Dedifferentiated amniotic fluid mesenchymal stem cell (primary cell): Measurements from ENCODE around the gene PRDM5.

ENCODE experiments used
- DNase-seq: peaks from one replicate; pipeline ENCODE4 v3.0.0-alpha.2; 2016; ENCODE audit errors: extremely low spot score

Gene PRDM5

GRCh38 chr4:120922381-120923206 is at the start of gene PRDM5:
Gene PRDM5, minus strand, starts transcription at chr4:120922726. Its CDS starts 118 bp downstream, at chr4:120922608.
- peak; percentile 26 for DNase-seq

GRCh38 chr4:120971884-120972283 is 49.4 kb upstream of the PRDM5 start:
- DNase-seq: no peak

DNA sequence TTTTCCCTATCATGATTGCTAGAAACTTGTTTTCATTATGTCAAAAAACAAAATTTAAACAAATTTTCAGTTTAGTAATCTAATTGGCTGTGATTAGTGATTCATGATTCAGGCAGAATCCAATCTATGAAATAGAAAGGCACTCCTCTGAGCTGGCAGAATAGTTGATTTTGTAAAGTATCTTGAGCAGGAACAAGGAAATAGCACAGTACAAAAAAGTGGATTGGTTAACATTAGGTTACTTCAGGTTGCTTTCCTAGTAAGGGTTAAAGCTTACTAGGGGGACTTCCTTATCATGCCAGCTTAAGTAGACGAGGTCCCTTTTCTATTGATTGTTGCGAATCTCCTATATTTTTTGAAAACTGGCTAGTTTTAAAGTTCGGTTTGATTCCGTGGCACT is 43.4 kb upstream of the PRDM5 start:
- DNase-seq: no peak

- DNase-seq: no peak
Observed at GRCh38 chr4:120964596-120964995, 42.1 kb upstream of the PRDM5 start.

DNA sequence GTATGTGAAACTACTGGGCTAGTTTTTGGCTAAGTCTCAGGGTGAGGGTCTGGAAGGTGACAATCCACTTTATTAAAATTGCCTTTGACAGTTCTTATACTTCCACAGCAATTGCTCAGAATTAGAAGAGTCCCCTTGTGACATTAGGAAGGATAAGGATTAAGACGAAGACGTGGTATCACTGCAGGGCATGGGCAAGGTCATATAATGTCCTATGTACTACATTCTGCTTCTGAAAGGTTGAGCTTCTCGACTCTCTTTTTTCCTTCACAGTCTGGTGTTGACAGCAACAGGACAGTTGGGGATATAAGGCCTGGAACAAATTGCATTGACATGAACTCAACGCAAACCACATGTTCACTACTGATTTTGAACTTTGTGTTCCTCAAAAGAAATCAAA is 40.9 kb upstream of the PRDM5 start:
- DNase-seq: no peak

DNA sequence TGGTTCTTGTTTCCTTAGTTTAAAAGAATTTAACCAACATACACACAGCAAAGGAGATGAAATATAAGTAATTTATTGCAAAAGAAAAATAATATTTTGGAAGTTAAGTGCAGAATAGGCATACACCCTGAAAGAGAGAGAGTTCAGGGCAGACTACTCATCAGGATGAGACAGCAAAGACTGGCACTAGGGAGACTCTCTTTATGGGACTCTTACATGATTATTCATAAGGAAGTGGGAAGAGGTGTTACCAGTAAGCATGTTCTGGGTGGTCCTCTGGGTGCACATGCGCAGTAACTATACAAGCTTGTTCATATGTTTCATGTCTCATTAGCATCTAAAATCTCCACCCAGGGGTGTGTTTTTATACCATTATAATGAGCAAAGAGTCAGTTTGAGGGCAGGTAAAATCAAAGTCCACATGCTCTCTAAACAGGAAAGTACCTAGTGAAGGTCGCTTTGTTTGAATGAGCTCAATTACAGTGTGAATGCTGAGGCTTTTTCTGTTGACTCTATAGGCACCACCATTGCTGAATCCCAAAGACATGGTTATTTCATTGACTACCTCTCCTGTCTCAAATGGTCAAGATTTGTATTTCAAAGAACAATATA is 38.2 kb upstream of the PRDM5 start:
- no peak for DNase-seq

- DNase-seq: no peak
Observed at GRCh38 chr4:120948382-120948781, 25.9 kb upstream of the PRDM5 start.

GRCh38 chr4:120942776-120943175 is 20.2 kb upstream of the PRDM5 start:
- no peak for DNase-seq

GRCh38 chr4:120940547-120940946 is 18.0 kb upstream of the PRDM5 start:
- no peak for DNase-seq

DNA sequence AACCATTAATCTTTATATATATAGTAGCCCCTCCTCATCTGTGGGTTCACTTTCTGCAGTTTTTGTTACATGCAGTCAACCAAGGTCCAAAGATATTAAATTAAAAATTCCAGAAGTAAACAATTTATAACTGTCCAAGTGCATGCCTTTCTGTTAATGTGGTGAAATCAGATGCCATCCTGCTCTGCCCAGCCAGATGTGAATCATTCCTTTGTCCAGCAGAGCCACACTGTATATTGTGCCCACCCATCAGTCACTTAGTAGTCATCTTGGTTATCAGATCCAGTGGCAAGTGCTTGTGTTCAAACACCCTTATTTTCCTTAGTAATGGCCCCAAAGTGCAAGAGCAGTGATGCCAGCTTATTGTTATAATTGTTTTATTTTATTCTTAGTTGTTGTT is 17.2 kb upstream of the PRDM5 start:
- no peak for DNase-seq

GRCh38 chr4:120929847-120930246 is 7.3 kb upstream of the PRDM5 start:
- no peak for DNase-seq

DNA sequence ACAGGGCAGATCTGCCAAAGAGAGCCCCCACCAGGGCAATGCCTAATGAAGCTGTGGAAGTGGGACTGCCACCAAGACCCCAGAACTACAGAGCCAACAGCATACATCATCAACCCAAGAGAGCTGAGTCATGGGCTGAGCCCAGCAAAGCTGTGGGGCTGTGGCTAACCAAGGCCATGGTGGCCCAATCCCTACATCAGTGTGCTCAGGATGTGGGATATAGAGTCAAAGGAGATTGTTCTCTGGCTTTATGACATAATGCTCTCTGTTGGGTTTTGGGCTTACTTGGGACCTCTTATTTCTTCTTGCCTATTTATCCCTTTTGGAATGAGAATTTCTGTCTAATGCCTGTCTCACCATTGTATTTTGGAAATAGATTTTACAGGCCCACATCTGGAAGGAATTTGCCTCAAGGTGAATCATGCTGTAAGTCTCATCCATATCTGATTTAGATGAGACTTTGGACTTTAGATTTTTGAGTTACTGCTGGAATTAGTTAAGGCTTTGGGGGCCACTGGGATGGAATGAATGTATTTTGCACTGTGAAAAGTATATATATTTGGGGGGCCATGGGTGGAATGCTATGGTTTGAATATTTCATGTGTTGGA is 5.4 kb upstream of the PRDM5 start:
- DNase-seq: no peak

GRCh38 chr4:120926358-120927025 is 4.0 kb upstream of the PRDM5 start:
- DNase-seq: no peak

GRCh38 chr4:120924931-120925330 is 2.4 kb upstream of the PRDM5 start:
- no peak for DNase-seq

DNA sequence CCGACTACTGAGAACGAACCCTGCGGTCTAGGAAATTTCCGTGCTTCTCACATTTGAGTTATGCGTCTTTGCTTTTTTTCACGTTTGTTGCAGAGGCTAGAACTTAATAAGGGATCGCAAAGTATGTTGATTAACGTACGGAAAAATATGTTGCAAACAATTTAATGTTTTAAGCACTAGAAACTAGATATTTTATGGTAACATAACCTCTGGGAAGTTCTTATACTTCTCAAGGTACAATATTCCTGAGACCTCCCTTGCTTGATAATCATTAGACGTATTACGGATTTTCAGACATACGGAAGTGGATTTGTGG is 639 bp upstream of the PRDM5 start:
- no peak for DNase-seq

GRCh38 chr4:120921456-120922380 is 808 bp downstream of the PRDM5 start:
- peak; percentile 44 for DNase-seq

DNA sequence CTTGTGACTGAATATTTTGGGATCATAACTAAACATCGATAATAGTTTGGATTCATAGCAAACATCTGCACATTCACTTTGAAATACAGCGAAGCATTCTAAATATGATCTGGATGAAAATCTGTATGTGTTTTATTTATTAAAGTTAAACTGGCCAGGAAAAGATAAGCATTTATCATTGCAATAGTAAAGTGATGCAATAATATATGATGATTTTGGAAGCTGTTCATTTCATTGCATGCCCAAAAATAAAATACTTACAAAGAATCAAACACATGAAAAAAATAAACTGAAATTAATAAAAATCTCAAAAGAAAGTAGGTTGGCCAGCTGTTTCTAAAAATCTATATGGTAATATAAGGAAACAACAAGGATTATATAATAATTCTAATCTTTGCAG is 1.9 kb downstream of the PRDM5 start:
- no peak for DNase-seq

DNA sequence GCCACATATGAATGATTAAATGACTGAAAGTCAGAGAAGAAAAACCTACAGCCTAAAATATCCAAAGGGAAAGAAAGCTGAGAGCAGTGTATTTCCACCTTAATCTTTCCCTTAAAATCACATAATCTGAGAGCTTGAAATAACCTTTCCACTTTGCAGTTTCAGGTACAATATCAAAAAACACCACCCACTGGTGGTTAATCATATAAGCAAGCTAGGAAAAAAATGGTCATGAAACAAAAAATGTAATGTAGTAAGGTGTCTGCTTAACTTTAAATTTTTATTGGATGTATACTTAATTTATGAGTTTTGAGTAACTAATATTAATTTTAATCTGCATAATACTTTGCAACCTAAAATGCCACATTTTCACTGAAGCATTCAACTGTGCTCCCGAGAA is 3.2 kb downstream of the PRDM5 start:
- DNase-seq: no peak

DNA sequence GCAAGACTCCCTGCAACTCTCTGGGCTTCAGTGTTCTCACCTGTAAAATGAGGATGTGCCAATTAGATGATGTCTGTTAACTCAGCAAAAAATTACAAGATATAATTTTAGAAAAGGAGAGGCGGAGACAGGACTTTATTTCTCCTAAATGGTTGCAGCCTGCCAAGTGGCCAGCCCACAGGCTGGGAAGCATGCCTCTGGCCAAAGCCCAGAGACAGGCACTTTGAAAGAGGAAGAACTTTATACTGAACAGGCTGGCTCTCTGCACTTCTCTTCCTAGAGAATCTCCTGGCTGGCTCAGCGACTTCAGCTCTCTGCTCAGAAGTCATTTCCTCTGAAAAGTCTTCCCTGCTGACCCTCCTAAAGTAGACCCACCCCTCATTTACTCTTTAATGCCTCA is 3.7 kb downstream of the PRDM5 start:
- DNase-seq: no peak

- DNase-seq: no peak
Observed at GRCh38 chr4:120918092-120918491, 4.4 kb downstream of the PRDM5 start.

- DNase-seq: no peak
Observed at GRCh38 chr4:120916937-120917336, 5.6 kb downstream of the PRDM5 start.

GRCh38 chr4:120915336-120915735 is 7.2 kb downstream of the PRDM5 start:
- no peak for DNase-seq
